RWPE2 (cell line): ENCODE data around the gene MEX3A.

Experiments used
- ATAC-seq: fragments of 200-7000 bp; cut with Tn5 transposase; 3 replicates; pipeline ENCODE4 v1.9.1; 2021; ENCODE audit warnings: low read depth
- DNase-seq: peaks from one replicate; pipeline ENCODE4 v3.0.0-alpha.2; 2020; ENCODE audit warnings: low spot score
- H3K27ac ChIP-seq: fragments of 450-650 bp; 2 replicates; pipeline ENCODE4 v1.5.1; 2017; ENCODE audit warnings: mild to moderate bottlenecking; ENCODE audit not compliant: poor library complexity, severe bottlenecking
- H3K27me3 ChIP-seq: fragments of 250-450 bp; sonication (Bioruptor Pico); 2 replicates; pipeline ENCODE4 v1.5.1; 2021; ENCODE audit warnings: mild to moderate bottlenecking, moderate library complexity; ENCODE audit not compliant: insufficient read depth, poor library complexity, severe bottlenecking
- H3K36me3 ChIP-seq: fragments of 250-450 bp; sonication (Bioruptor Pico); 2 replicates; pipeline ENCODE4 v1.5.1; 2020; ENCODE audit warnings: low read depth, mild to moderate bottlenecking, moderate library complexity
- H3K4me1 ChIP-seq: fragments of 250-450 bp; sonication (Bioruptor Pico); 2 replicates; pipeline ENCODE4 v1.5.1; 2021; ENCODE audit warnings: mild to moderate bottlenecking, moderate library complexity; ENCODE audit not compliant: insufficient read depth, poor library complexity, severe bottlenecking
- H3K4me3 ChIP-seq: fragments of 250-450 bp; sonication (Bioruptor Pico); 2 replicates; pipeline ENCODE4 v1.5.1; 2021; ENCODE audit warnings: mild to moderate bottlenecking, moderate library complexity; ENCODE audit not compliant: severe bottlenecking
- H3K9me3 ChIP-seq: fragments of 250-450 bp; sonication (Bioruptor Pico); 2 replicates; pipeline ENCODE4 v1.5.1; 2021; ENCODE audit warnings: mild to moderate bottlenecking, moderate library complexity; ENCODE audit not compliant: severe bottlenecking
- CTCF ChIP-seq: fragments of 450-650 bp; IDR thresholded peaks from one replicate; pipeline ENCODE4 v1.5.1; 2017; ENCODE audit warnings: mild to moderate bottlenecking, moderate library complexity; ENCODE audit not compliant: poor library complexity, severe bottlenecking

Gene MEX3A

GRCh38 chr1:156115514-156116374 is 33.5 kb upstream of the MEX3A start:
- peak overlapping the region; percentile 87 for H3K4me3 ChIP-seq
- peak overlapping the region; percentile 99 for H3K27ac ChIP-seq
- no peaks in the 10 kb centered on the region for H3K27me3 ChIP-seq
- ATAC-seq, result peak; percentile 35
- DNase-seq, result no peak
- no peak for TF ChIP-seq CTCF
- H3K9me3 ChIP-seq, result no peaks in the 10 kb centered on the region
- H3K4me1 ChIP-seq, result peaks cover 35% of the 10 kb centered on the region
- H3K36me3 ChIP-seq, result peaks cover 47% of the 10 kb centered on the region

- H3K4me1 ChIP-seq, result peaks cover 28% of the 10 kb centered on the region
- peak overlapping the region; percentile 99 for H3K27ac ChIP-seq
- DNase-seq, result no peak
Observed at GRCh38 chr1:156114919-156115513, 32.8 kb upstream of the MEX3A start.

GRCh38 chr1:156114101-156114918 is 32.0 kb upstream of the MEX3A start, which contains the start of gene LMNA:
LMNA (plus strand) TSS chr1:156114711; CDS start chr1:156114919, 208 bp downstream.
- Histone ChIP-seq H3K27ac (peak within 1 kb of the TSS; percentile 99), H3K4me3 (peak within 1 kb of the TSS; percentile 87), H3K4me1 (peaks cover 22% of the 10 kb centered on the region), H3K27me3 (no peaks in the 10 kb centered on the region), H3K9me3 (no peaks in the 10 kb centered on the region), H3K36me3 (peaks cover 35% of the 10 kb centered on the region)
- DNase-seq, result peak; percentile 97
- peak; percentile 75 for ATAC-seq
- TF ChIP-seq CTCF, result no peak

More at GRCh38 chr1:156114919-156115513, 32.8 kb upstream of the MEX3A start:
- H3K27me3 ChIP-seq, result no peaks in the 10 kb centered on the region
- ATAC-seq, result no peak
- H3K4me3 ChIP-seq, result peak overlapping the region; percentile 87
- no peak for TF ChIP-seq CTCF
- no peaks in the 10 kb centered on the region for H3K9me3 ChIP-seq
- peaks cover 39% of the 10 kb centered on the region for H3K36me3 ChIP-seq

GRCh38 chr1:156113282-156113950 is 31.2 kb upstream of the MEX3A start:
- no peak overlapping the region for H3K4me3 ChIP-seq

More at GRCh38 chr1:156113282-156113950, 31.2 kb upstream of the MEX3A start:
- H3K9me3 ChIP-seq, result no peaks in the 10 kb centered on the region
- H3K36me3 ChIP-seq, result peaks cover 29% of the 10 kb centered on the region
- ATAC-seq (no peak), DNase-seq (no peak)
- peak overlapping the region; percentile 99 for H3K27ac ChIP-seq
- H3K27me3 ChIP-seq, result no peaks in the 10 kb centered on the region
- peaks cover 17% of the 10 kb centered on the region for H3K4me1 ChIP-seq
- TF ChIP-seq CTCF, result no peak
